Thymus (tissue), 11 donors: ENCODE results near the gene KLHL25. TPM values are rescaled to one million over a fixed set of nuclear protein-coding genes. Genes with fewer than 3 reads are reported as not detected.

Source experiments
- DNase-seq, 9 donors: peaks; one replicate each; pipeline ENCODE4 v3.0.0-alpha.2; 2013; ENCODE audit warnings: low spot score in 9 of 9, low read depth in 6 of 9, missing footprints in 1 of 9
- H3K27ac ChIP-seq, 2 donors: one replicate each; pipeline ENCODE4 v1.5.1; 2013; ENCODE audit warnings: control low read depth in 1 of 2, low read depth in 1 of 2, low read length in 1 of 2, mild to moderate bottlenecking in 1 of 2, moderate library complexity in 1 of 2
- H3K27me3 ChIP-seq, 2 donors: one replicate each; pipeline ENCODE4 v1.5.1; 2013; ENCODE audit warnings: low read length in 1 of 2; ENCODE audit not compliant: control insufficient read depth in 2 of 2, insufficient read depth in 1 of 2
- H3K36me3 ChIP-seq, 2 donors: one replicate each; pipeline ENCODE4 v1.5.1; 2013; ENCODE audit warnings: low read length in 1 of 2, mild to moderate bottlenecking in 1 of 2, moderate library complexity in 1 of 2; ENCODE audit not compliant: control insufficient read depth in 2 of 2, insufficient read depth in 2 of 2
- H3K4me1 ChIP-seq, 2 donors: one replicate each; pipeline ENCODE4 v1.5.1; 2013; ENCODE audit warnings: low read length in 2 of 2; ENCODE audit not compliant: control insufficient read depth in 2 of 2, insufficient read depth in 2 of 2
- H3K4me3 ChIP-seq, 2 donors: one replicate each; pipeline ENCODE4 v1.5.1; 2013; ENCODE audit warnings: low read length in 2 of 2, control low read depth in 1 of 2, mild to moderate bottlenecking in 1 of 2
- H3K9me3 ChIP-seq, 2 donors: one replicate each; pipeline ENCODE4 v1.5.1; 2013; ENCODE audit warnings: low read length in 1 of 2, mild to moderate bottlenecking in 1 of 2; ENCODE audit not compliant: control insufficient read depth in 2 of 2, insufficient read depth in 1 of 2
- WGBS: extraction: QIAGEN DNeasy Blood & Tissue Kit; methylation state at CpG from one replicate; pipeline ENCODE4 v1.1.7; 2013; 5-methylcytosine and 5-hydroxymethylcytosine counted together
- polyA plus RNA-seq: library from polyadenylated mRNA; stranded (reverse); fragments of 200-250 nt; gene quantifications from one replicate; pipeline ENCODE4 v1.2.3, GENCODE V29; 2013
- total RNA-seq: library from RNA; stranded (reverse); fragments of 120-200 nt; gene quantifications from one replicate; pipeline ENCODE4 v1.2.4, GENCODE V29; 2013
- donor health status: healthy.

The KLHL25 gene
- total and polyA plus RNA-seq, 2 donors, result 3.2 to 3.7 TPM

- Histone ChIP-seq H3K36me3 (peaks cover 0 to 20% of the 10 kb centered on the region in 2 donors), H3K4me3 (no peak overlapping the region), H3K27me3 (no peaks in the 10 kb centered on the region), H3K9me3 (peaks cover 0 to 3% of the 10 kb centered on the region in 2 donors), H3K4me1 (peaks cover 0 to 15% of the 10 kb centered on the region in 2 donors), H3K27ac (no peak overlapping the region)
- WGBS, result 93% methylated on average over 10 of the region's 10 CpGs
- DNase-seq, result no peak
Measured at GRCh38 chr15:85753791-85754452, 40.8 kb downstream of the KLHL25 start.

GRCh38 chr15:85753261-85753660, 41.5 kb downstream of the KLHL25 start:
- H3K27ac ChIP-seq, result no peak overlapping the region
- peaks cover 6 to 23% of the 10 kb centered on the region in 2 donors for H3K36me3 ChIP-seq
- DNase-seq, result no peak
- 93% methylated on average over 1 of the region's 1 CpG for WGBS
- no peaks in the 10 kb centered on the region for H3K27me3 ChIP-seq
- no peaks in the 10 kb centered on the region for H3K9me3 ChIP-seq
- no peak overlapping the region for H3K4me3 ChIP-seq
- peaks cover 0 to 15% of the 10 kb centered on the region in 2 donors for H3K4me1 ChIP-seq

- Histone ChIP-seq H3K27me3 (no peaks in the 10 kb centered on the region), H3K36me3 (peaks cover 14 to 25% of the 10 kb centered on the region in 2 donors), H3K4me3 (no peak overlapping the region), H3K4me1 (peaks cover 0 to 15% of the 10 kb centered on the region in 2 donors), H3K27ac (no peak overlapping the region), H3K9me3 (no peaks in the 10 kb centered on the region)
- no peak for DNase-seq
- WGBS, result 58% methylated on average over 8 of the region's 8 CpGs
Measured at GRCh38 chr15:85752491-85752961, 42.2 kb downstream of the KLHL25 start.

- 95% methylated on average over 15 of the region's 15 CpGs for WGBS
- Histone ChIP-seq H3K4me3 (no peak overlapping the region), H3K9me3 (no peaks in the 10 kb centered on the region), H3K27ac (no peak overlapping the region), H3K4me1 (peaks cover 0 to 15% of the 10 kb centered on the region in 2 donors), H3K36me3 (peaks cover 17 to 29% of the 10 kb centered on the region in 2 donors), H3K27me3 (no peaks in the 10 kb centered on the region)
- no peak for DNase-seq
Measured at GRCh38 chr15:85752124-85752475, 42.6 kb downstream of the KLHL25 start.

- 69% methylated on average over 15 of the region's 15 CpGs for WGBS
- DNase-seq, result peak in 2 of 9 donors; percentile 8 to 21
Measured at GRCh38 chr15:85751291-85752123, 43.2 kb downstream of the KLHL25 start.

GRCh38 chr15:85750319-85751290, 44.1 kb downstream of the KLHL25 start:
- 84% methylated on average over 27 of the region's 27 CpGs for WGBS
- DNase-seq, result no peak
- Histone ChIP-seq H3K4me3 (no peak overlapping the region), H3K36me3 (peaks cover 32 to 44% of the 10 kb centered on the region in 2 donors), H3K27ac (no peak overlapping the region), H3K9me3 (no peaks in the 10 kb centered on the region), H3K27me3 (no peaks in the 10 kb centered on the region), H3K4me1 (peaks cover 0 to 15% of the 10 kb centered on the region in 2 donors)

More at GRCh38 chr15:85751291-85752123, 43.2 kb downstream of the KLHL25 start:
- peaks cover 0 to 15% of the 10 kb centered on the region in 2 donors for H3K4me1 ChIP-seq
- no peak overlapping the region for H3K4me3 ChIP-seq
- H3K27me3 ChIP-seq, result no peaks in the 10 kb centered on the region
- H3K9me3 ChIP-seq, result no peaks in the 10 kb centered on the region
- H3K27ac ChIP-seq, result no peak overlapping the region
- peaks cover 23 to 35% of the 10 kb centered on the region in 2 donors for H3K36me3 ChIP-seq

GRCh38 chr15:85749261-85750151, 45.2 kb downstream of the KLHL25 start:
- no peak for DNase-seq
- Histone ChIP-seq H3K9me3 (no peaks in the 10 kb centered on the region), H3K4me3 (no peak overlapping the region), H3K4me1 (peaks cover 0 to 15% of the 10 kb centered on the region in 2 donors), H3K27me3 (no peaks in the 10 kb centered on the region), H3K36me3 (peaks cover 43 to 55% of the 10 kb centered on the region in 2 donors), H3K27ac (no peak overlapping the region)
- 93% methylated on average over 21 of the region's 21 CpGs for WGBS

GRCh38 chr15:85748729-85749128, 46.0 kb downstream of the KLHL25 start:
- Histone ChIP-seq H3K9me3 (no peaks in the 10 kb centered on the region), H3K27me3 (no peaks in the 10 kb centered on the region), H3K4me3 (no peak overlapping the region), H3K4me1 (peaks cover 0 to 15% of the 10 kb centered on the region in 2 donors), H3K36me3 (peaks cover 51 to 63% of the 10 kb centered on the region in 2 donors), H3K27ac (no peak overlapping the region)
- DNase-seq, result no peak
- WGBS, result 93% methylated on average over 11 of the region's 11 CpGs
